Measurements from ENCODE around the gene SLC8A2.
"Not testable (repeated sequence)": the region's sequence is repeated elsewhere in the genome, so short reads cannot be mapped to it uniquely, and the experiment has no call there.

The SLC8A2 gene

GRCh38 chr19:47398707-47399597, 72.7 kb downstream of the SLC8A2 start:
- DNase-seq (ENCODE audit: low spot score), result no peak
- in situ Hi-C loops (cut with MboI; ENCODE audit: low sequenced_read_pairs, unreplicated experiment), result no loop called here
- no peak for TF ChIP-seq CTCF (IDR thresholded peaks at IDR 0.05; ENCODE audit: borderline replicate concordance, control extremely low read depth, extremely low read depth, insufficient read depth, missing control alignments)

GRCh38 chr19:47391510-47392223, 80.0 kb downstream of the SLC8A2 start:
- in situ Hi-C loops (cut with MboI; ENCODE audit: low sequenced_read_pairs, unreplicated experiment), result no loop called here
- TF ChIP-seq CTCF (IDR thresholded peaks at IDR 0.05; ENCODE audit: borderline replicate concordance, control extremely low read depth, extremely low read depth, insufficient read depth, missing control alignments), result peak; percentile 85
- DNase-seq (ENCODE audit: low spot score), result peak; percentile 85

- in situ Hi-C loops (cut with MboI; ENCODE audit: low sequenced_read_pairs, unreplicated experiment), result no loop called here
- TF ChIP-seq CTCF (IDR thresholded peaks at IDR 0.05; ENCODE audit: borderline replicate concordance, control extremely low read depth, extremely low read depth, insufficient read depth, missing control alignments), result no peak
- no peak for DNase-seq (ENCODE audit: low spot score)
Measured at GRCh38 chr19:47390533-47391488, 80.9 kb downstream of the SLC8A2 start.

- in situ Hi-C loops (cut with MboI; ENCODE audit: low sequenced_read_pairs, unreplicated experiment), result loop anchor here (10.0 kb wide), 1 partner anchor 94 kb away; no protein-coding TSS in a partner anchor
- no peak for TF ChIP-seq CTCF (IDR thresholded peaks at IDR 0.05; ENCODE audit: borderline replicate concordance, control extremely low read depth, extremely low read depth, insufficient read depth, missing control alignments)
- no peak for DNase-seq (ENCODE audit: low spot score)
Measured at GRCh38 chr19:47389150-47389556, 82.5 kb downstream of the SLC8A2 start.

- DNase-seq (ENCODE audit: low spot score), result not testable (repeated sequence)
- in situ Hi-C loops (cut with MboI; ENCODE audit: low sequenced_read_pairs, unreplicated experiment), result loop anchor here (10.0 kb wide), 1 partner anchor 94 kb away; no protein-coding TSS in a partner anchor
Measured at GRCh38 chr19:47388721-47389120, 83.0 kb downstream of the SLC8A2 start.

GRCh38 chr19:47387623-47388022, 84.1 kb downstream of the SLC8A2 start:
- not testable (repeated sequence) for DNase-seq (ENCODE audit: low spot score)
- in situ Hi-C loops (cut with MboI; ENCODE audit: low sequenced_read_pairs, unreplicated experiment), result loop anchor here (10.0 kb wide), 1 partner anchor 93 kb away; no protein-coding TSS in a partner anchor

GRCh38 chr19:47386582-47386981, 85.1 kb downstream of the SLC8A2 start:
- not testable (repeated sequence) for DNase-seq (ENCODE audit: low spot score)
- in situ Hi-C loops (cut with MboI; ENCODE audit: low sequenced_read_pairs, unreplicated experiment), result loop anchor here (10.0 kb wide), 1 partner anchor 92 kb away; no protein-coding TSS in a partner anchor

GRCh38 chr19:47384533-47384932, 87.2 kb downstream of the SLC8A2 start:
- in situ Hi-C loops (cut with MboI; ENCODE audit: low sequenced_read_pairs, unreplicated experiment), result loop anchor here (10.0 kb wide), 1 partner anchor 90 kb away; no protein-coding TSS in a partner anchor
- DNase-seq (ENCODE audit: low spot score), result not testable (repeated sequence)

- in situ Hi-C loops (cut with MboI; ENCODE audit: low sequenced_read_pairs, unreplicated experiment), result loop anchor here (10.0 kb wide), 1 partner anchor 89 kb away; no protein-coding TSS in a partner anchor
- not testable (repeated sequence) for DNase-seq (ENCODE audit: low spot score)
Measured at GRCh38 chr19:47383890-47384289, 87.8 kb downstream of the SLC8A2 start.
